Natural killer cell (primary cell): ENCODE data around the gene SPRR2D. TPM values are rescaled to one million over a fixed set of nuclear protein-coding genes. Genes with fewer than 3 reads are reported as not detected.

Source experiments
- ATAC-seq, 3 donors: fragments of 150-1000 bp in 2 of 3; fragments of 200-7000 bp in 1 of 3; cut with Tn5 transposase; 1 replicate in 1 of 3; 2 replicates in 2 of 3; pipeline ENCODE4 v1.10.0; 2021; ENCODE audit warnings: mild to moderate bottlenecking in 2 of 3, moderate library complexity in 2 of 3
- DNase-seq, 2 donors: peaks; one replicate each; pipeline versions ENCODE4 v3.0.0 to v3.0.0-alpha.2; 2013 to 2021; ENCODE audit warnings: mixed read lengths in 1 of 2
- H3K27ac ChIP-seq: one replicate; pipeline ENCODE4 v1.5.1; 2013; ENCODE audit warnings: mild to moderate bottlenecking, low read length
- H3K27me3 ChIP-seq: one replicate; pipeline ENCODE4 v1.6.1; 2013; ENCODE audit warnings: low read length; ENCODE audit not compliant: control insufficient read depth, insufficient read depth
- H3K36me3 ChIP-seq: one replicate; pipeline ENCODE4 v1.6.1; 2013; ENCODE audit warnings: low read length; ENCODE audit not compliant: control insufficient read depth, insufficient read depth
- H3K4me1 ChIP-seq: one replicate; pipeline ENCODE4 v1.6.1; 2013; ENCODE audit warnings: low read length; ENCODE audit not compliant: control insufficient read depth, insufficient read depth
- H3K4me3 ChIP-seq: one replicate; pipeline ENCODE4 v1.5.1; 2013; ENCODE audit warnings: low read length
- H3K9me3 ChIP-seq: one replicate; pipeline ENCODE4 v1.6.1; 2013; ENCODE audit warnings: low read length; ENCODE audit not compliant: control insufficient read depth, insufficient read depth
- H3K27ac Mint-ChIP-seq, 2 donors: one replicate each; pipeline ENCODE4 v1.8.0; 2022; ENCODE audit warnings: mild to moderate bottlenecking in 2 of 2, mixed read lengths in 2 of 2, moderate library complexity in 1 of 2
- H3K27me3 Mint-ChIP-seq, 2 donors: one replicate each; pipeline ENCODE4 v1.8.0; 2022; ENCODE audit warnings: low read depth in 2 of 2, mixed read lengths in 2 of 2
- H3K36me3 Mint-ChIP-seq: one replicate; pipeline ENCODE4 v1.8.0; 2022; ENCODE audit warnings: mixed read lengths
- H3K4me1 Mint-ChIP-seq, 2 donors: one replicate each; pipeline ENCODE4 v1.8.0; 2022; ENCODE audit warnings: mixed read lengths in 2 of 2
- H3K4me3 Mint-ChIP-seq: one replicate; pipeline ENCODE4 v1.8.0; 2022; ENCODE audit warnings: mild to moderate bottlenecking, moderate library complexity, mixed read lengths
- H3K9me3 Mint-ChIP-seq, 2 donors: one replicate each; pipeline ENCODE4 v1.8.0; 2022; ENCODE audit warnings: mixed read lengths in 2 of 2
- WGBS: methylation state at CpG from one replicate; pipeline ENCODE4 v1.1.7; 2013; ENCODE audit warnings: missing lambda C conversion rate; ENCODE audit not compliant: insufficient coverage; 5-methylcytosine and 5-hydroxymethylcytosine counted together
- intact Hi-C: fragments of 100-400 bp; cut with micrococcal nuclease; formaldehyde crosslinking; loops from one replicate; pipeline ENCODE4 v1.14.2; 2022
- total RNA-seq, 4 donors: library from RNA; stranded (reverse); fragments of 120-200 nt in 1 of 4; gene quantifications; one replicate each; pipeline versions ENCODE4 v1.2.3 to v1.2.4, GENCODE V29; 2013 to 2022
- TF ChIP-seq, protein P1 (sequence below): fragments of 200-600 bp; IDR thresholded peaks from one replicate; pipeline ENCODE4 v1.8.0; 2022; ENCODE audit warnings: antibody characterized with exemption

The SPRR2D gene
- total RNA-seq, 3 donors from 2014 or later (not counting 1 experiment from before 2014, with no cell fraction given) = not detected

DNA sequence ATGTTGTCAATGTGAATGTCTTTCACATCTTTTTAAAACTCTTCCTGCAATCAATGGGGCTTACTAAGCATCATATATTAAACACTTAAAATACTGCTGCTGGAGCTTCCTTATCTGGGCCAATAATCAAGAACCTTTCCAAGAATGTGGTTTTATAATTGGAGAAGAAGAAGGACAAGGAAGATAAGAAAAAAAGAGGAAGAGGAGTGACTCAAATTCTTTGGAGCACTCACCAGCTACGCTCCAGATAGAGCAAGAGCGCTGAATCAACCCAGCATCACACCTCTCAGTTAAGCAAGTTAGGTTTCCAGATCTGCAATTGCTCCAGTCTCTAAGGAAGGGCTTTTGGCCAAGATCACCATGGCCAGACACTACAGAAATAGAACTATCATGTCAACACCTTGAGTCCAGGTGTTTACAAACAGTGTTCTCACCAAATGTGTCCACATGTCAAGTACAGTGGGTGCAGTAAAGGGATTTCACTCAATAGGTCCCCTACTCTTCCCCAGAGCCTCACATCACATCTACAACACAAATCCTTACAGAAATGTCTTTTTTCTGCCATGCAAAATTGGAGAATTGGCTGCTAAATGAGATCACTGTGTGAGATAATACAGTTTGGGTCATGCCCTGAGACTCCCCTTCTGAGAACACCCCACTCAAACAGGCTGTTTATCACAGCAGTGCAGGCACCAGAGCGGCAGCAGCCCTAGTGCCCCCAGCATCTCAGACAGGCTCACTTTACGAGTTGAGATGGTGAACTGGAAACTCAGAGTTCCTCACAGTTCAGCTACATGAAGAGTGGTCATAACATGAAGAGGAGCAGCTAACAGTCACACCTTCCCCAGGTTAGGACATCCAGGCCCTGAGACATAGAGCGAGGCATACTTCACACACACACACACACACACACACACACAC is 32.1 kb upstream of the SPRR2D start:
- Mint-ChIP-seq H3K36me3 (no peaks in the 10 kb centered on the region), H3K27ac (no peak overlapping the region), H3K4me3 (no peak overlapping the region), H3K4me1 (no peaks in the 10 kb centered on the region), H3K27me3 (peaks cover 6 to 8% of the 10 kb centered on the region in 2 donors), H3K9me3 (no peaks in the 10 kb centered on the region)
- H3K4me1 ChIP-seq = no peaks in the 10 kb centered on the region
- H3K27ac ChIP-seq = no peak overlapping the region
- H3K4me3 ChIP-seq = no peak overlapping the region
- TF ChIP-seq, protein P1, sequence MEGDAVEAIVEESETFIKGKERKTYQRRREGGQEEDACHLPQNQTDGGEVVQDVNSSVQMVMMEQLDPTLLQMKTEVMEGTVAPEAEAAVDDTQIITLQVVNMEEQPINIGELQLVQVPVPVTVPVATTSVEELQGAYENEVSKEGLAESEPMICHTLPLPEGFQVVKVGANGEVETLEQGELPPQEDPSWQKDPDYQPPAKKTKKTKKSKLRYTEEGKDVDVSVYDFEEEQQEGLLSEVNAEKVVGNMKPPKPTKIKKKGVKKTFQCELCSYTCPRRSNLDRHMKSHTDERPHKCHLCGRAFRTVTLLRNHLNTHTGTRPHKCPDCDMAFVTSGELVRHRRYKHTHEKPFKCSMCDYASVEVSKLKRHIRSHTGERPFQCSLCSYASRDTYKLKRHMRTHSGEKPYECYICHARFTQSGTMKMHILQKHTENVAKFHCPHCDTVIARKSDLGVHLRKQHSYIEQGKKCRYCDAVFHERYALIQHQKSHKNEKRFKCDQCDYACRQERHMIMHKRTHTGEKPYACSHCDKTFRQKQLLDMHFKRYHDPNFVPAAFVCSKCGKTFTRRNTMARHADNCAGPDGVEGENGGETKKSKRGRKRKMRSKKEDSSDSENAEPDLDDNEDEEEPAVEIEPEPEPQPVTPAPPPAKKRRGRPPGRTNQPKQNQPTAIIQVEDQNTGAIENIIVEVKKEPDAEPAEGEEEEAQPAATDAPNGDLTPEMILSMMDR = no peak
- no peaks in the 10 kb centered on the region for H3K36me3 ChIP-seq
- intact Hi-C loops = no loop called here
- H3K27me3 ChIP-seq = peaks cover 2% of the 10 kb centered on the region
- WGBS = 68% methylated on average over 5 of the region's 5 CpGs
- H3K9me3 ChIP-seq = no peaks in the 10 kb centered on the region
- ATAC-seq (no peak), DNase-seq (no peak)

DNA sequence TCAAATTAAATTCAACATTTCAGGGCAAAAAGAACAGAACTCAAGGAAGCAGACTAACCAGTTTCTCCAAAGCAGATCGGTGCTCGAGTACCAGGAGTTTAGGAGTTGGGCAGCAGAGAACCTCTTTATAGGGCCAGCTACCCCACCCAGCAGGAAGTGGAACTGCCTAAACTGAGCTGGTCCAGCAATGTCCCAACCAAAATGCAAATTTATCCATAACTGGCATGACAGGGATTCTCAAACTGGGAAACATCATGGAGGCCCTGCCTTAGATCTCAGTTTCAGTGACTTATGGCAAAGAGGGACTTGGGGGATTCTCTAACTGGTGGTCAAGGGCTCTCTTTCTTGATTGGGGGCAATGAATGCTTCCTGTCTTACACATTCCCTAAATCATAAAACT is 30.6 kb upstream of the SPRR2D start, which contains the start of gene SPRR2B:
Gene SPRR2B (minus strand): TSS at position 101 of the 400 bp plus-strand sequence. CDS start 772 bp downstream, outside the sequence.
- ATAC-seq (no peak), DNase-seq (no peak)
- Histone ChIP-seq H3K36me3 (no peaks in the 10 kb centered on the region), H3K27me3 (peaks cover 2% of the 10 kb centered on the region), H3K4me1 (no peaks in the 10 kb centered on the region), H3K4me3 (no peak within 1 kb of the TSS), H3K9me3 (no peaks in the 10 kb centered on the region), H3K27ac (no peak within 1 kb of the TSS)
- H3K36me3 Mint-ChIP-seq = no peaks in the 10 kb centered on the region
- H3K27me3 Mint-ChIP-seq = peaks cover 6 to 8% of the 10 kb centered on the region in 2 donors
- no peak within 1 kb of the TSS for H3K27ac Mint-ChIP-seq
- intact Hi-C loops = loop anchor here (1.0 kb wide), 1 partner anchor 22 kb away; no protein-coding TSS in a partner anchor
- TF ChIP-seq, protein P1 = no peak
- H3K4me1 Mint-ChIP-seq = no peaks in the 10 kb centered on the region
- WGBS = 98% methylated on average over 2 of the region's 2 CpGs
- H3K9me3 Mint-ChIP-seq = no peaks in the 10 kb centered on the region
- H3K4me3 Mint-ChIP-seq = no peak within 1 kb of the TSS

DNA sequence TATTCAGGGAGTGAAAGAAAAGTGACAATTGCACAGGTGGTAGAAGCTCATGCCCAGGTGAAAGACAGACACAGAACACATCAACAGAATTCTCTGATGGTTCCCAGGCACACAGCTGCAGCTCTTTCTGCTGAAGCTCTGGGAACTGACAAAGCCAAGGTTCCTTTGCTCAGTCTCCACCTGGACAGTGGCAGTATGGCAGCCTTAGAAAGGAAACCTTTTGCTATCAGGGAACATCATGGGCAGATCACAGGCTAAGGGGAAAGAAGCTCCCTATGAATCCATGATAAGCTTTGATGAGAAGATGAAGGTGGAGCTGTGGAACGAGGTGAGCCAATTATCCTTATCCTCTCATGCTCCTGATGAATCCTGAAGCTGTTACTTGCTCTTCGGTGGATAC is 29.3 kb upstream of the SPRR2D start:
- no peaks in the 10 kb centered on the region for H3K36me3 Mint-ChIP-seq
- no peaks in the 10 kb centered on the region for H3K4me1 Mint-ChIP-seq
- Histone ChIP-seq H3K9me3 (no peaks in the 10 kb centered on the region), H3K36me3 (no peaks in the 10 kb centered on the region), H3K4me1 (no peaks in the 10 kb centered on the region), H3K27me3 (peaks cover 2% of the 10 kb centered on the region), H3K4me3 (no peak overlapping the region), H3K27ac (no peak overlapping the region)
- 64% methylated on average over 1 of the region's 2 CpGs for WGBS
- ATAC-seq (no peak), DNase-seq (no peak)
- no peak overlapping the region for H3K4me3 Mint-ChIP-seq
- H3K9me3 Mint-ChIP-seq = no peaks in the 10 kb centered on the region
- intact Hi-C loops = no loop called here
- H3K27ac Mint-ChIP-seq = no peak overlapping the region
- H3K27me3 Mint-ChIP-seq = peaks cover 6 to 8% of the 10 kb centered on the region in 2 donors
- TF ChIP-seq, protein P1 = no peak
